Activated naive CD8-positive, alpha-beta T cell treated with anti-CD3 and anti-CD28 coated beads, Interleukin-2, amount 50 U/mL, for 24 hours (primary cell): Measurements from ENCODE around the gene ADAMTS13.
"Not testable (repeated sequence)": the region's sequence is repeated elsewhere in the genome, so short reads cannot be mapped to it uniquely, and the experiment has no call there.

Source experiments
- ATAC-seq: fragments of 150-1000 bp; cut with Tn5 transposase; one replicate; pipeline ENCODE4 v1.10.0; 2021
- DNase-seq: peaks from one replicate; pipeline ENCODE4 v3.0.0; 2021
- H3K27ac Mint-ChIP-seq: one replicate; pipeline ENCODE4 v1.8.0; 2021; ENCODE audit warnings: mild to moderate bottlenecking, mixed read lengths
- H3K27me3 Mint-ChIP-seq: one replicate; pipeline ENCODE4 v1.8.0; 2021; ENCODE audit warnings: mixed read lengths
- H3K36me3 Mint-ChIP-seq: one replicate; pipeline ENCODE4 v1.8.0; 2021; ENCODE audit warnings: low read depth, mixed read lengths
- H3K4me1 Mint-ChIP-seq: one replicate; pipeline ENCODE4 v1.8.0; 2021; ENCODE audit warnings: mixed read lengths
- H3K4me3 Mint-ChIP-seq: one replicate; pipeline ENCODE4 v1.8.0; 2021; ENCODE audit warnings: mild to moderate bottlenecking, moderate library complexity, mixed read lengths
- H3K9me3 Mint-ChIP-seq: one replicate; pipeline ENCODE4 v1.8.0; 2021; ENCODE audit warnings: mixed read lengths

Gene ADAMTS13

GRCh38 chr9:133421615-133422542 lies at the start of gene ADAMTS13:
Gene ADAMTS13 (plus strand): TSS chr9:133422367. CDS start chr9:133422444, 77 bp downstream.
- DNase-seq, result peak; percentile 70
- H3K36me3 Mint-ChIP-seq, result peaks cover 5% of the 10 kb centered on the region
- peak within 1 kb of the TSS; percentile 30 for H3K4me3 Mint-ChIP-seq
- H3K4me1 Mint-ChIP-seq, result peaks cover 42% of the 10 kb centered on the region
- peak; percentile 74 for ATAC-seq
- H3K27me3 Mint-ChIP-seq, result peaks cover 2% of the 10 kb centered on the region
- H3K27ac Mint-ChIP-seq, result peak within 1 kb of the TSS; percentile 73
- no peaks in the 10 kb centered on the region for H3K9me3 Mint-ChIP-seq

GRCh38 chr9:133374612-133375115 lies 47.5 kb upstream of the ADAMTS13 start:
- Mint-ChIP-seq H3K4me1 (peaks cover 54% of the 10 kb centered on the region), H3K36me3 (peaks cover 48% of the 10 kb centered on the region), H3K9me3 (no peaks in the 10 kb centered on the region), H3K4me3 (peak overlapping the region; percentile 98), H3K27ac (peak overlapping the region; percentile 98), H3K27me3 (peaks cover 2% of the 10 kb centered on the region)
- DNase-seq (no peak), ATAC-seq (peak; percentile 4)

- ATAC-seq, result no peak
- H3K9me3 Mint-ChIP-seq, result no peaks in the 10 kb centered on the region
- H3K4me3 Mint-ChIP-seq, result peak overlapping the region; percentile 98
- peaks cover 2% of the 10 kb centered on the region for H3K27me3 Mint-ChIP-seq
- peak overlapping the region; percentile 98 for H3K27ac Mint-ChIP-seq
- H3K4me1 Mint-ChIP-seq, result peaks cover 48% of the 10 kb centered on the region
- H3K36me3 Mint-ChIP-seq, result peaks cover 42% of the 10 kb centered on the region
- DNase-seq, result peak; percentile 54
These were observed 46.9 kb upstream of the ADAMTS13 start for GRCh38 chr9:133375116-133375723.

- peaks cover 40% of the 10 kb centered on the region for H3K4me1 Mint-ChIP-seq
These were observed 46.2 kb upstream of the ADAMTS13 start, which contains the start of the genes STKLD1 and SURF4 for GRCh38 chr9:133375724-133376654. Gene STKLD1 (plus strand): TSS chr9:133376366. CDS start chr9:133376474, 108 bp downstream. Gene SURF4 (minus strand): TSS chr9:133376060. CDS start chr9:133375969, 91 bp downstream.

GRCh38 chr9:133377280-133377679 lies 44.9 kb upstream of the ADAMTS13 start:
- not testable (repeated sequence) for H3K9me3 Mint-ChIP-seq, DNase-seq, H3K27ac Mint-ChIP-seq, ATAC-seq, H3K27me3 Mint-ChIP-seq
- Mint-ChIP-seq H3K4me1 (peaks cover 28% of the 10 kb centered on the region), H3K4me3 (peak overlapping the region; percentile 57), H3K36me3 (peaks cover 26% of the 10 kb centered on the region)

More at GRCh38 chr9:133375724-133376654, 46.2 kb upstream of the ADAMTS13 start, which contains the start of the genes STKLD1 and SURF4:
- DNase-seq, result peak; percentile 98
- H3K4me3 Mint-ChIP-seq, result peak within 1 kb of the TSS; percentile 98
- H3K27me3 Mint-ChIP-seq, result peaks cover 2% of the 10 kb centered on the region
- H3K27ac Mint-ChIP-seq, result peak within 1 kb of the TSS; percentile 98
- peaks cover 34% of the 10 kb centered on the region for H3K36me3 Mint-ChIP-seq
- peak; percentile 70 for ATAC-seq
- H3K9me3 Mint-ChIP-seq, result no peaks in the 10 kb centered on the region

- Mint-ChIP-seq H3K27ac (no peak overlapping the region), H3K9me3 (no peaks in the 10 kb centered on the region), H3K36me3 (peaks cover 21% of the 10 kb centered on the region), H3K27me3 (peaks cover 2% of the 10 kb centered on the region), H3K4me1 (peaks cover 23% of the 10 kb centered on the region), H3K4me3 (no peak overlapping the region)
- ATAC-seq (no peak), DNase-seq (no peak)
These were observed 44.4 kb upstream of the ADAMTS13 start for GRCh38 chr9:133377721-133378216.

- ATAC-seq, result no peak
- Mint-ChIP-seq H3K36me3 (peaks cover 14% of the 10 kb centered on the region), H3K4me3 (no peak overlapping the region), H3K27me3 (peaks cover 2% of the 10 kb centered on the region), H3K4me1 (peaks cover 16% of the 10 kb centered on the region), H3K27ac (no peak overlapping the region), H3K9me3 (no peaks in the 10 kb centered on the region)
- no peak for DNase-seq
These were observed 43.7 kb upstream of the ADAMTS13 start for GRCh38 chr9:133378408-133378962.

- Mint-ChIP-seq H3K4me1 (peaks cover 10% of the 10 kb centered on the region), H3K36me3 (peaks cover 8% of the 10 kb centered on the region), H3K27me3 (peaks cover 2% of the 10 kb centered on the region), H3K9me3 (no peaks in the 10 kb centered on the region), H3K4me3 (no peak overlapping the region), H3K27ac (no peak overlapping the region)
- ATAC-seq (no peak), DNase-seq (no peak)
These were observed 42.7 kb upstream of the ADAMTS13 start for GRCh38 chr9:133379153-133380086.

- peaks cover 5% of the 10 kb centered on the region for H3K4me1 Mint-ChIP-seq
- H3K36me3 Mint-ChIP-seq, result no peaks in the 10 kb centered on the region
- H3K27ac Mint-ChIP-seq, result no peak overlapping the region
- ATAC-seq (no peak), DNase-seq (no peak)
- peaks cover 2% of the 10 kb centered on the region for H3K27me3 Mint-ChIP-seq
- H3K9me3 Mint-ChIP-seq, result no peaks in the 10 kb centered on the region
- no peak overlapping the region for H3K4me3 Mint-ChIP-seq
These were observed 41.4 kb upstream of the ADAMTS13 start for GRCh38 chr9:133380734-133381133.

GRCh38 chr9:133382507-133383141 lies 39.5 kb upstream of the ADAMTS13 start:
- H3K4me1 Mint-ChIP-seq, result no peaks in the 10 kb centered on the region
- no peaks in the 10 kb centered on the region for H3K9me3 Mint-ChIP-seq
- no peak overlapping the region for H3K4me3 Mint-ChIP-seq
- H3K36me3 Mint-ChIP-seq, result no peaks in the 10 kb centered on the region
- no peaks in the 10 kb centered on the region for H3K27me3 Mint-ChIP-seq
- DNase-seq (no peak), ATAC-seq (no peak)
- H3K27ac Mint-ChIP-seq, result no peak overlapping the region

GRCh38 chr9:133383438-133383837 lies 38.7 kb upstream of the ADAMTS13 start:
- Mint-ChIP-seq H3K27me3 (no peaks in the 10 kb centered on the region), H3K36me3 (no peaks in the 10 kb centered on the region), H3K9me3 (no peaks in the 10 kb centered on the region), H3K4me3 (no peak overlapping the region), H3K4me1 (no peaks in the 10 kb centered on the region), H3K27ac (no peak overlapping the region)
- ATAC-seq (no peak), DNase-seq (no peak)

- H3K4me1 Mint-ChIP-seq, result no peaks in the 10 kb centered on the region
- ATAC-seq, result no peak
These were observed 37.3 kb upstream of the ADAMTS13 start for GRCh38 chr9:133384736-133385321.

More at GRCh38 chr9:133384736-133385321, 37.3 kb upstream of the ADAMTS13 start:
- no peak for DNase-seq
- H3K9me3 Mint-ChIP-seq, result no peaks in the 10 kb centered on the region
- H3K4me3 Mint-ChIP-seq, result no peak overlapping the region
- H3K27ac Mint-ChIP-seq, result no peak overlapping the region
- peaks cover 2% of the 10 kb centered on the region for H3K27me3 Mint-ChIP-seq
- no peaks in the 10 kb centered on the region for H3K36me3 Mint-ChIP-seq
